Keratinocyte (primary cell): ENCODE measurements around the gene SNAI3. TPM values are rescaled to one million over a fixed set of nuclear protein-coding genes. Genes with fewer than 3 reads are reported as not detected.

Source experiments
- DNase-seq: peaks from one replicate; pipeline ENCODE4 v3.0.0-alpha.2; 2011; ENCODE audit warnings: low read depth, missing footprints, low spot score
- FAIRE-seq: peaks from 2 replicates; lab custom pipeline; 2011; peaks lifted over from hg19 to GRCh38; lab: Jason Lieb, UNC
- H2AFZ ChIP-seq: 2 replicates; pipeline ENCODE4 v1.6.0; 2012; ENCODE audit warnings: low read length, control low read depth, inconsistent platforms; ENCODE audit not compliant: control insufficient read depth
- H3K27ac ChIP-seq: 2 replicates; pipeline ENCODE4 v1.5.1; 2011; ENCODE audit warnings: low read length; ENCODE audit not compliant: control insufficient read depth, insufficient read depth
- H3K27me3 ChIP-seq: 3 replicates; pipeline ENCODE4 v1.6.0; 2011; ENCODE audit warnings: low read length; ENCODE audit not compliant: control insufficient read depth, insufficient read depth; ENCODE audit errors: extremely low read depth
- H3K36me3 ChIP-seq, 2 experiments: 2 replicates in 1 of 2; 3 replicates in 1 of 2; pipeline ENCODE4 v1.5.1; 2011; ENCODE audit warnings: low read length in 2 of 2, mild to moderate bottlenecking in 1 of 2; ENCODE audit not compliant: control insufficient read depth in 2 of 2, insufficient read depth in 2 of 2; ENCODE audit errors: extremely low read depth in 1 of 2
- H3K4me1 ChIP-seq: 3 replicates; pipeline ENCODE4 v1.5.1; 2011; ENCODE audit warnings: low read length; ENCODE audit not compliant: control insufficient read depth, insufficient read depth; ENCODE audit errors: extremely low read depth
- H3K4me2 ChIP-seq: 3 replicates; pipeline ENCODE4 v1.6.0; 2011; ENCODE audit warnings: low read depth, low read length; ENCODE audit not compliant: control insufficient read depth, insufficient read depth; ENCODE audit errors: extremely low read depth
- H3K4me3 ChIP-seq, 3 experiments: fragments of 200-600 bp in 1 of 3; sonication (generic) in 1 of 3; 2 replicates in 2 of 3; 3 replicates in 1 of 3; pipeline ENCODE4 v1.5.1; 2011 to 2016; ENCODE audit warnings: low read length in 3 of 3, mild to moderate bottlenecking in 3 of 3, control low read depth in 2 of 3, inconsistent platforms in 1 of 3, low read depth in 1 of 3, mixed read lengths in 1 of 3, mixed run types in 1 of 3, moderate library complexity in 1 of 3; ENCODE audit not compliant: control insufficient read depth in 2 of 3, insufficient read depth in 2 of 3; ENCODE audit errors: extremely low read depth in 1 of 3
- H3K79me2 ChIP-seq: 2 replicates; pipeline ENCODE4 v1.6.0; 2012; ENCODE audit warnings: low read length; ENCODE audit not compliant: control insufficient read depth, insufficient read depth
- H3K9ac ChIP-seq: 3 replicates; pipeline ENCODE4 v1.6.0; 2011; ENCODE audit warnings: low read length; ENCODE audit not compliant: control insufficient read depth, insufficient read depth; ENCODE audit errors: extremely low read depth
- H3K9me1 ChIP-seq: 3 replicates; pipeline ENCODE4 v1.6.0; 2011; ENCODE audit warnings: low read length; ENCODE audit not compliant: control insufficient read depth, insufficient read depth; ENCODE audit errors: extremely low read depth
- H3K9me3 ChIP-seq: 2 replicates; pipeline ENCODE4 v1.5.1; 2012; ENCODE audit warnings: low read depth, low read length; ENCODE audit not compliant: control insufficient read depth
- H4K20me1 ChIP-seq: 3 replicates; pipeline ENCODE4 v1.6.0; 2011; ENCODE audit warnings: low read length; ENCODE audit not compliant: control insufficient read depth, insufficient read depth; ENCODE audit errors: extremely low read depth
- CTCF ChIP-seq, 3 experiments: IDR thresholded peaks in 1 of 3; conservative IDR thresholded peaks in 1 of 3; optimal IDR thresholded peaks in 1 of 3; 2 replicates in 2 of 3; 3 replicates in 1 of 3; pipeline versions ENCODE3 to v1.5.1; 2011; ENCODE audit warnings: low read length in 3 of 3, mild to moderate bottlenecking in 3 of 3, moderate library complexity in 2 of 3, control low read depth in 1 of 3, inconsistent platforms in 1 of 3; ENCODE audit not compliant: insufficient read depth in 2 of 3; ENCODE audit errors: extremely low read depth in 1 of 3
- EZH2 ChIP-seq: IDR thresholded peaks from one replicate; pipeline ENCODE4 v1.6.1; 2012; ENCODE audit warnings: inconsistent platforms, mild to moderate bottlenecking, low read length, moderate library complexity
- dilution Hi-C: fragments of 300-500 bp; cut with MboI; formaldehyde crosslinking; loops from one replicate; pipeline ENCODE4 v1.7.0; 2020; ENCODE audit warnings: low sequenced_read_pairs; ENCODE audit not compliant: extremely low pct_ligation_motif_present
- polyA plus RNA-seq, 5 experiments: library from polyadenylated mRNA; depleted of rRNA in 3 of 5; stranded (reverse) in 3 of 5; stranded (forward) in 1 of 5; unstranded in 1 of 5; fragments of >200 nt; gene quantifications; 1 replicate in 1 of 5; 2 replicates in 3 of 5; 3 replicates in 1 of 5; pipeline versions ENCODE4 v1.2.1 to v1.2.3, GENCODE V29; 2011 to 2012; ENCODE audit warnings: missing spikeins in 2 of 5, low read depth in 1 of 5, low replicate concordance in 1 of 5

Gene SNAI3
- polyA plus RNA-seq, 1 donor (not counting 4 experiments of a cell fraction or from before 2014, with no cell fraction given), result not detected

- Histone ChIP-seq H3K79me2 (peaks cover under 1% of the 10 kb centered on the region), H3K4me1 (no peaks in the 10 kb centered on the region), H4K20me1 (peaks cover 3% of the 10 kb centered on the region), H3K4me3 (no peak overlapping the region), H3K9ac (no peak overlapping the region), H3K9me3 (no peaks in the 10 kb centered on the region), H2AFZ (no peak overlapping the region), H3K9me1 (no peaks in the 10 kb centered on the region), H3K4me2 (no peak overlapping the region), H3K36me3 (peaks cover 60 to 63% of the 10 kb centered on the region in 2 experiments), H3K27me3 (no peaks in the 10 kb centered on the region), H3K27ac (no peak overlapping the region)
- FAIRE-seq, result no peak
- DNase-seq, result no peak
- TF ChIP-seq CTCF (optimal IDR thresholded peaks at IDR 0.05 in 1 of 3, IDR thresholded peaks at IDR 0.05 in 1 of 3, conservative IDR thresholded peaks at IDR 0.05 in 1 of 3; ENCODE audit: extremely low read depth in 1 of 3, insufficient read depth in 2 of 3, low read length in 3 of 3), result no peak
- no peak for TF ChIP-seq EZH2
- dilution Hi-C loops, result no loop called here
These were observed 30.3 kb upstream of the SNAI3 start for GRCh38 chr16:88716601-88717001.

- FAIRE-seq (no peak), DNase-seq (no peak)
- Histone ChIP-seq H3K27ac (no peak overlapping the region), H3K36me3 (peaks cover 60 to 63% of the 10 kb centered on the region in 2 experiments), H3K27me3 (no peaks in the 10 kb centered on the region), H3K4me2 (no peak overlapping the region), H3K9ac (no peak overlapping the region), H2AFZ (no peak overlapping the region), H3K4me1 (no peaks in the 10 kb centered on the region), H3K79me2 (peaks cover 2% of the 10 kb centered on the region), H3K9me1 (no peaks in the 10 kb centered on the region), H3K9me3 (no peaks in the 10 kb centered on the region), H4K20me1 (peaks cover 3% of the 10 kb centered on the region), H3K4me3 (no peak overlapping the region)
- dilution Hi-C loops, result no loop called here
- TF ChIP-seq CTCF (optimal IDR thresholded peaks at IDR 0.05 in 1 of 3, IDR thresholded peaks at IDR 0.05 in 1 of 3, conservative IDR thresholded peaks at IDR 0.05 in 1 of 3; ENCODE audit: extremely low read depth in 1 of 3, insufficient read depth in 2 of 3, low read length in 3 of 3), result no peak
- TF ChIP-seq EZH2, result no peak
These were observed 29.9 kb upstream of the SNAI3 start for GRCh38 chr16:88716201-88716600.
